Measurements from ENCODE around the gene VAPB. TPM values are rescaled to one million over a fixed set of nuclear protein-coding genes. Genes with fewer than 3 reads are reported as not detected.

The VAPB gene
- polyA plus RNA-seq, 1 donor from 2014 or later: 32.5 TPM

DNA sequence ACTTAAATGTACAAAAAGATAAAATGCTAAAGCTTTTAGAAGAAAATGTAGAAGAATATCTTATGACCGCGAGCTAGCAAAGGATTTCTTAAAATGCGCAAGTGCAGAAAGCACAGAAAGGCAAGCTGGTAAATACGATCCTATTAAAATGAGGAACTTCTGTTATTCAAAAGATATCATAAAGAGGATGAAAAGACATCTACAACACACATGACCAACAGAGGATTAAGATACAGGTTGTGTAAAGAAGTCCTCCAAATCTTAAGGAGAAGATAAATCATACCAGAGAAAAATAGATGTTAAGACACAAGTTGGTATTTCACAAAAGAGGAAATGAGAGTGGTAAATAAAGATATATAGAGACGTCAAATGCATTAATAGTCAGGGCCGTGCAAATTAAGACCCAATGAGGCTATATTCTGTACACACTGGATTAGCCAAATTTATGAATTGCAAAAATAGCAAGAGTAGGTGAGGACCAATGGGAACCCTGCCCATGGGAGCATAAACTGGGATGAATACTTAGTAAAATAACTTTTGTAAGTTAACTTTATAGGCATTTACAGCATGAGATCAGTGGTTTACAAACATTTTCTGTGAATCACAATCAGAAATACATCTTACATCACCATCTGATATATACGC, 103.2 kb downstream of the VAPB start:
- no peaks in the 10 kb centered on the region for H3K27me3 ChIP-seq (ENCODE audit: insufficient read depth, low read depth, low read length)
- no peak for TF ChIP-seq EZH2 (IDR thresholded peaks at IDR 0.05; ENCODE audit: borderline replicate concordance, insufficient read depth, low read length, poor library complexity, severe bottlenecking)
- TF ChIP-seq SMC3 (conservative IDR thresholded peaks at IDR 0.05; ENCODE audit: poor library complexity): no peak
- no peak for TF ChIP-seq RAD21 (conservative IDR thresholded peaks at IDR 0.05)
- TF ChIP-seq, protein P1, sequence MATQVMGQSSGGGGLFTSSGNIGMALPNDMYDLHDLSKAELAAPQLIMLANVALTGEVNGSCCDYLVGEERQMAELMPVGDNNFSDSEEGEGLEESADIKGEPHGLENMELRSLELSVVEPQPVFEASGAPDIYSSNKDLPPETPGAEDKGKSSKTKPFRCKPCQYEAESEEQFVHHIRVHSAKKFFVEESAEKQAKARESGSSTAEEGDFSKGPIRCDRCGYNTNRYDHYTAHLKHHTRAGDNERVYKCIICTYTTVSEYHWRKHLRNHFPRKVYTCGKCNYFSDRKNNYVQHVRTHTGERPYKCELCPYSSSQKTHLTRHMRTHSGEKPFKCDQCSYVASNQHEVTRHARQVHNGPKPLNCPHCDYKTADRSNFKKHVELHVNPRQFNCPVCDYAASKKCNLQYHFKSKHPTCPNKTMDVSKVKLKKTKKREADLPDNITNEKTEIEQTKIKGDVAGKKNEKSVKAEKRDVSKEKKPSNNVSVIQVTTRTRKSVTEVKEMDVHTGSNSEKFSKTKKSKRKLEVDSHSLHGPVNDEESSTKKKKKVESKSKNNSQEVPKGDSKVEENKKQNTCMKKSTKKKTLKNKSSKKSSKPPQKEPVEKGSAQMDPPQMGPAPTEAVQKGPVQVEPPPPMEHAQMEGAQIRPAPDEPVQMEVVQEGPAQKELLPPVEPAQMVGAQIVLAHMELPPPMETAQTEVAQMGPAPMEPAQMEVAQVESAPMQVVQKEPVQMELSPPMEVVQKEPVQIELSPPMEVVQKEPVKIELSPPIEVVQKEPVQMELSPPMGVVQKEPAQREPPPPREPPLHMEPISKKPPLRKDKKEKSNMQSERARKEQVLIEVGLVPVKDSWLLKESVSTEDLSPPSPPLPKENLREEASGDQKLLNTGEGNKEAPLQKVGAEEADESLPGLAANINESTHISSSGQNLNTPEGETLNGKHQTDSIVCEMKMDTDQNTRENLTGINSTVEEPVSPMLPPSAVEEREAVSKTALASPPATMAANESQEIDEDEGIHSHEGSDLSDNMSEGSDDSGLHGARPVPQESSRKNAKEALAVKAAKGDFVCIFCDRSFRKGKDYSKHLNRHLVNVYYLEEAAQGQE (IDR thresholded peaks at IDR 0.05; ENCODE audit: borderline replicate concordance): no peak
- TF ChIP-seq TAF1 (IDR thresholded peaks at IDR 0.05; ENCODE audit: low read depth): no peak
- TF ChIP-seq EP300 (conservative IDR thresholded peaks at IDR 0.05; ENCODE audit: poor library complexity, severe bottlenecking): no peak
- TF ChIP-seq, protein P2, sequence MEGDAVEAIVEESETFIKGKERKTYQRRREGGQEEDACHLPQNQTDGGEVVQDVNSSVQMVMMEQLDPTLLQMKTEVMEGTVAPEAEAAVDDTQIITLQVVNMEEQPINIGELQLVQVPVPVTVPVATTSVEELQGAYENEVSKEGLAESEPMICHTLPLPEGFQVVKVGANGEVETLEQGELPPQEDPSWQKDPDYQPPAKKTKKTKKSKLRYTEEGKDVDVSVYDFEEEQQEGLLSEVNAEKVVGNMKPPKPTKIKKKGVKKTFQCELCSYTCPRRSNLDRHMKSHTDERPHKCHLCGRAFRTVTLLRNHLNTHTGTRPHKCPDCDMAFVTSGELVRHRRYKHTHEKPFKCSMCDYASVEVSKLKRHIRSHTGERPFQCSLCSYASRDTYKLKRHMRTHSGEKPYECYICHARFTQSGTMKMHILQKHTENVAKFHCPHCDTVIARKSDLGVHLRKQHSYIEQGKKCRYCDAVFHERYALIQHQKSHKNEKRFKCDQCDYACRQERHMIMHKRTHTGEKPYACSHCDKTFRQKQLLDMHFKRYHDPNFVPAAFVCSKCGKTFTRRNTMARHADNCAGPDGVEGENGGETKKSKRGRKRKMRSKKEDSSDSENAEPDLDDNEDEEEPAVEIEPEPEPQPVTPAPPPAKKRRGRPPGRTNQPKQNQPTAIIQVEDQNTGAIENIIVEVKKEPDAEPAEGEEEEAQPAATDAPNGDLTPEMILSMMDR (IDR thresholded peaks at IDR 0.05; ENCODE audit: poor library complexity, severe bottlenecking): no peak
- no peak for TF ChIP-seq POLR2AphosphoS5 (IDR thresholded peaks at IDR 0.05)
- TF ChIP-seq MXI1 (conservative IDR thresholded peaks at IDR 0.05; ENCODE audit: poor library complexity, severe bottlenecking): no peak
- no peak overlapping the region for H3K4me2 ChIP-seq (ENCODE audit: low read length)
- H3K9me3 ChIP-seq (ENCODE audit: low read length): no peaks in the 10 kb centered on the region
- H3F3A ChIP-seq (ENCODE audit: insufficient read depth, low read length, poor library complexity, severe bottlenecking): no peaks in the 10 kb centered on the region
- H3K36me3 ChIP-seq (ENCODE audit: insufficient read depth, low read length): no peaks in the 10 kb centered on the region
- H3K27ac ChIP-seq (ENCODE audit: low read length): no peak overlapping the region
- H3K9me2 ChIP-seq (ENCODE audit: insufficient read depth, low read length): no peaks in the 10 kb centered on the region
- H2AFZ ChIP-seq (ENCODE audit: low read depth, low read length): no peak overlapping the region
- H3K9ac ChIP-seq (ENCODE audit: low read length): no peak overlapping the region
- no peak overlapping the region for H3K4me3 ChIP-seq (ENCODE audit: low read length)
- H3K79me2 ChIP-seq (replicated peaks; ENCODE audit: insufficient read depth, low read length): no peaks in the 10 kb centered on the region
- H4K20me1 ChIP-seq (ENCODE audit: insufficient read depth): no peaks in the 10 kb centered on the region

DNA sequence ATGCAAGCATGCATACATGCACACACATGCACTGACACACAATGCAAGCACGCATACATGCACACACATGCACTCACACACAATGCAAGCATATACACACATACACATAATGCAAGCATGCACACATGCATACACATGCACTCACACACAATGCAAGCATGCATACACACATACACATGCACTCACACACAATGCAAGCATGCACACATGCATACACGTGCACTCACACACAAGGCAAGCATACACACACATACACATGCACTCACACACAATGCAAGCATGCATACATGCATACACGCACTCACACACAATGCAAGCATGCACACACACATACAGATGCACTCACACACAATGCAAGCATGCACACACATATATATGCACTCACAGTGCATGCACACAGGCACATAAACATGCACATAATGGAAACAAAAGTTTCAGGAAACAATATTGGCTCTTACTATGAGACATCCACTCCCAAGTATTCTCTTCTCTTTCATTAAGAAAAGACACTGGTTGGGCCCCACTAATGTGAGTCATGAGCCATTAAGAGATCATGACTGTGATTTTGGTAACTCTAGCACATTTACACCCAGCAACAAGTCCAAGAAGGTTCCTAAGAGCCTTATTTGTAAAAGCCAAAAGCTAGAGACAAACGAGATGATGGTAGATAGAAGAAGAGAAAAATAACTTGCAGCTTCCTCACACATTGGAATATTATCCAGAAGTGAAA, 103.9 kb downstream of the VAPB start:
- H3K36me3 ChIP-seq (ENCODE audit: insufficient read depth, low read length): no peaks in the 10 kb centered on the region
- no peaks in the 10 kb centered on the region for H4K20me1 ChIP-seq (ENCODE audit: insufficient read depth)
- TF ChIP-seq, protein P1 (IDR thresholded peaks at IDR 0.05; ENCODE audit: borderline replicate concordance): peak; percentile 23
- TF ChIP-seq EZH2 (IDR thresholded peaks at IDR 0.05; ENCODE audit: borderline replicate concordance, insufficient read depth, low read length, poor library complexity, severe bottlenecking) (no peak), POLR2AphosphoS5 (IDR thresholded peaks at IDR 0.05) (no peak)
- H3F3A ChIP-seq (ENCODE audit: insufficient read depth, low read length, poor library complexity, severe bottlenecking): no peaks in the 10 kb centered on the region
- no peak overlapping the region for H3K4me2 ChIP-seq (ENCODE audit: low read length)
- no peaks in the 10 kb centered on the region for H3K79me2 ChIP-seq (replicated peaks; ENCODE audit: insufficient read depth, low read length)
- H3K27me3 ChIP-seq (ENCODE audit: insufficient read depth, low read depth, low read length): no peaks in the 10 kb centered on the region
- H2AFZ ChIP-seq (ENCODE audit: low read depth, low read length): no peak overlapping the region
- no peak overlapping the region for H3K9ac ChIP-seq (ENCODE audit: low read length)
- H3K27ac ChIP-seq (ENCODE audit: low read length): no peak overlapping the region
- no peaks in the 10 kb centered on the region for H3K9me2 ChIP-seq (ENCODE audit: insufficient read depth, low read length)
- H3K9me3 ChIP-seq (ENCODE audit: low read length): no peaks in the 10 kb centered on the region
- H3K4me3 ChIP-seq (ENCODE audit: low read length): no peak overlapping the region

All from neural cell (in vitro differentiated cells).